ENCODE measurements around the gene NHLH1. TPM values are rescaled to one million over a fixed set of nuclear protein-coding genes. Genes with fewer than 3 reads are reported as not detected.
A peak's percentile ranks its signal among the peaks of the same experiment; 100 is the strongest.

The NHLH1 gene
- total RNA-seq, 5 donors from 2014 or later (not counting 1 experiment from before 2014, with no cell fraction given): 0.16 to 0.38 (median 0.38) TPM; not detected in 2

DNA sequence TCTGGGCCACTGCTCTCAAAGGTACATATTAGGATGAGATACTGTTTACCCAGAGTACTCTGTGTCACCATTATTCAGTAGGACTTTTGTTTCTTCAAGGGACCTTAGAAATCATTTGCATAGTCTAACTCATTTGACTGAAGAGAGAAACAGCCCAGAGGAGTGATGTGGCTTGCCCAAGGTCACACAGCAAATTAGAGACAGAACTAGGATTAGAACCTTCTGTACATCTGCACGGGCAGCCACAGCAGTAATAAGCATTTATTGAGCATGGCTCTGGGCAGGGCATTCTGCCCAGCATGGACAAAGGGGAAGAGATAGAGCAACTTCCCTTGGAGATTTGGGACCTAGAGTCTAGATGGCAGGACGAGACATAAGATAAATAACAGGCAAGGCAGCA lies 5.7 kb upstream of the NHLH1 start:
- Histone ChIP-seq H3K27me3 (replicated peaks in 1 of 2; ENCODE audit: control insufficient read depth in 2 of 2, extremely low read depth in 1 of 2, insufficient read depth in 2 of 2, low read length in 1 of 2) (no peaks in the 10 kb centered on the region), H3K9me3 (no peaks in the 10 kb centered on the region), H3K27ac (ENCODE audit: low read length) (no peak overlapping the region), H3K4me3 (ENCODE audit: control insufficient read depth in 1 of 2, extremely low read depth in 1 of 2, low read length in 1 of 2) (no peak overlapping the region), H3K36me3 (ENCODE audit: control insufficient read depth in 2 of 2, extremely low read depth in 1 of 2, insufficient read depth in 1 of 2, low read length in 1 of 2) (peaks cover 5 to 40% of the 10 kb centered on the region in 2 donors), H3K4me1 (ENCODE audit: control insufficient read depth in 1 of 2, extremely low read depth in 1 of 2, insufficient read depth in 2 of 2, low read length in 2 of 2) (no peaks in the 10 kb centered on the region)
- Mint-ChIP-seq H3K4me1 (peaks cover 0 to 6% (median 3%) of the 10 kb centered on the region in 3 donors), H3K9me3 (no peaks in the 10 kb centered on the region), H3K4me3 (no peak overlapping the region), H3K27ac (no peak overlapping the region), H3K36me3 (peaks cover 36% of the 10 kb centered on the region), H3K27me3 (no peaks in the 10 kb centered on the region)
- ChIA-PET POLR2A (no interaction called here), CTCF (interaction anchor here in 1 of 2 donors (1.0 kb wide), 1 partner anchor 16 kb away, joined by 3 read pairs; no protein-coding TSS in a partner anchor)
- 100% methylated on average over 1 of the region's 2 CpGs for WGBS (ENCODE audit: insufficient coverage)
- ATAC-seq (replicated peaks in 1 of 4) (no peak), DNase-seq (no peak)

GRCh38 chr1:160361814-160362167 lies 5.1 kb upstream of the NHLH1 start:
- no peak overlapping the region for H3K4me3 ChIP-seq (ENCODE audit: control insufficient read depth in 1 of 2, extremely low read depth in 1 of 2, low read length in 1 of 2)
- CTCF ChIA-PET: no interaction called here
- POLR2A ChIA-PET: no interaction called here
- H3K4me3 Mint-ChIP-seq: no peak overlapping the region
- H3K9me3 ChIP-seq: no peaks in the 10 kb centered on the region
- H3K36me3 Mint-ChIP-seq: peaks cover 30% of the 10 kb centered on the region
- peaks cover 4 to 34% of the 10 kb centered on the region in 2 donors for H3K36me3 ChIP-seq (ENCODE audit: control insufficient read depth in 2 of 2, extremely low read depth in 1 of 2, insufficient read depth in 1 of 2, low read length in 1 of 2)
- 100% methylated on average over 2 of the region's 4 CpGs for WGBS (ENCODE audit: insufficient coverage)
- H3K27me3 Mint-ChIP-seq: no peaks in the 10 kb centered on the region
- H3K27ac ChIP-seq (ENCODE audit: low read length): no peak overlapping the region
- H3K27ac Mint-ChIP-seq: no peak overlapping the region
- no peaks in the 10 kb centered on the region for H3K27me3 ChIP-seq (replicated peaks in 1 of 2; ENCODE audit: control insufficient read depth in 2 of 2, extremely low read depth in 1 of 2, insufficient read depth in 2 of 2, low read length in 1 of 2)
- ATAC-seq (replicated peaks in 1 of 4) (no peak), DNase-seq (no peak)
- H3K9me3 Mint-ChIP-seq: no peaks in the 10 kb centered on the region
- H3K4me1 Mint-ChIP-seq: peaks cover 0 to 6% (median 3%) of the 10 kb centered on the region in 3 donors
- H3K4me1 ChIP-seq (ENCODE audit: control insufficient read depth in 1 of 2, extremely low read depth in 1 of 2, insufficient read depth in 2 of 2, low read length in 2 of 2): no peaks in the 10 kb centered on the region

DNA sequence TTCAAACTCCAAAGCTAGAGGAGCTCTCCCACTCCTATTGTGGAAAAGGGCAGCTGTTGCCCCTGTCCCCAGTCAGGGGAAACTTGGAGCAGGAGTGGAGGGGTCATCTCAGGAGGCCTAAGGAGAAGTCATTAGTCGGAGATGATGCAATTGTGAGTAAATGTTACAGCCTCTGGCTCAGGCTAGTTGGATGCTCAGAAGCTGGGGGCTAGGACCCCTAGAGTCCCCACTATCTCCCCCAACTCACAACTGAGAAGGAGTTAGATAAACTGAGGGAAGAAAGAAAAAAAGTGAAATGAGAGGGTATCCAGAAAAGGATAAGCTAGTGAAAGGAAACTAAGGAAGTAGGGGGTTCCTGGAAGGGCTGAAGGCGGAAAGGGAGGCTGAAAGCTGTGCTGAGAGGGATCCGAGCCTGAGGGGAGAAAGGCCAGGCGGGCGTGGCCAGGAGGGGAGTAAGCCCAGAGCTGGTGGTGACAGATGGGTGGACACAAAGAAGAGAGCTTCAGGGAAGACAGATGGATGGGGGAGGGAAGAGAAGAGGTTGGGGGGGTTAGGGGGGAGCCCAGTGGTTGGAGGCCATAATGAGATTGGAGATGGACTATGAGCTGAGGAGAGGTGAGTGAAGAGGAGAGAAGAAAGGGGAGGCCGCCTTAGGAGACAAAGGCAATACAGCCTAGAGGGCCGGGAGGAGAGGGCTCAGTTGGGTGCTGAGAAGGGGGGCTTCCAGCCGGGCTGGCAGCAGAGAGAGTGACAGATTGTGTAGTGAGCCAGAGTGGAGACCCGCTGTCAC lies 4.5 kb upstream of the NHLH1 start:
- no peaks in the 10 kb centered on the region for H3K9me3 ChIP-seq
- no peak overlapping the region for H3K27ac ChIP-seq (ENCODE audit: low read length)
- ATAC-seq (replicated peaks in 1 of 4) (no peak), DNase-seq (no peak)
- Mint-ChIP-seq H3K27me3 (no peaks in the 10 kb centered on the region), H3K36me3 (peaks cover 25% of the 10 kb centered on the region), H3K27ac (no peak overlapping the region), H3K4me1 (peaks cover 0 to 6% (median 3%) of the 10 kb centered on the region in 3 donors), H3K9me3 (no peaks in the 10 kb centered on the region), H3K4me3 (no peak overlapping the region)
- WGBS (ENCODE audit: insufficient coverage): 94% methylated on average over 8 of the region's 9 CpGs
- H3K4me3 ChIP-seq (ENCODE audit: control insufficient read depth in 1 of 2, extremely low read depth in 1 of 2, low read length in 1 of 2): no peak overlapping the region
- H3K27me3 ChIP-seq (replicated peaks in 1 of 2; ENCODE audit: control insufficient read depth in 2 of 2, extremely low read depth in 1 of 2, insufficient read depth in 2 of 2, low read length in 1 of 2): no peaks in the 10 kb centered on the region
- H3K4me1 ChIP-seq (ENCODE audit: control insufficient read depth in 1 of 2, extremely low read depth in 1 of 2, insufficient read depth in 2 of 2, low read length in 2 of 2): no peaks in the 10 kb centered on the region
- POLR2A ChIA-PET: no interaction called here
- peaks cover 4 to 29% of the 10 kb centered on the region in 2 donors for H3K36me3 ChIP-seq (ENCODE audit: control insufficient read depth in 2 of 2, extremely low read depth in 1 of 2, insufficient read depth in 1 of 2, low read length in 1 of 2)
- CTCF ChIA-PET: no interaction called here

DNA sequence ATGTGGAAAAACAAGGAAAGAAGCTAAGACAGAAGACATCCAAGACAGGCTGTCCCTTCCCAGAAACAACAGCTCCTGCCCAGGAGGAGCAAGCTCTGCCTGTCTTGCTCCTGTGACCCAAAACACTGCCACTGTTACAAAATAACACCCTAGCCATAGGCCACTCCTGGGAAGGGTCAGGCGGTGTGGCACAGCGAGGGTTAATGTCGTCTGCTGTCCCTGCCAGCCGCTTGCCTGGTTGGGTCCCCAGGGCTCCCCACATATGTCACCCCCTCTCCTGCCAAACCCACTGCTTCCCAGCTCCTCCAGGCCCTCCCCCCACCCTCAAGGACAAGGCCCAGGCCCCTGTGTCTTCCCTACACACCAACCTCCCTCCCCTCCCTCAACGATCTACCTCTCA lies 3.9 kb upstream of the NHLH1 start:
- peaks cover 20% of the 10 kb centered on the region for H3K36me3 Mint-ChIP-seq
- no peaks in the 10 kb centered on the region for H3K4me1 ChIP-seq (ENCODE audit: control insufficient read depth in 1 of 2, extremely low read depth in 1 of 2, insufficient read depth in 2 of 2, low read length in 2 of 2)
- no peak overlapping the region for H3K4me3 ChIP-seq (ENCODE audit: control insufficient read depth in 1 of 2, extremely low read depth in 1 of 2, low read length in 1 of 2)
- DNase-seq (no peak), ATAC-seq (replicated peaks in 1 of 4) (no peak)
- H3K9me3 ChIP-seq: no peaks in the 10 kb centered on the region
- H3K4me1 Mint-ChIP-seq: peaks cover 0 to 6% (median 3%) of the 10 kb centered on the region in 3 donors
- peak overlapping the region in 1 of 2 donors; percentile 30 for H3K27ac Mint-ChIP-seq
- no peaks in the 10 kb centered on the region for H3K9me3 Mint-ChIP-seq
- POLR2A ChIA-PET: no interaction called here
- CTCF ChIA-PET: interaction anchor here in 1 of 2 donors (0.5 to 1.0 kb wide), 2 partner anchors 81 to 1461 kb away, joined by 5 read pairs; no protein-coding TSS in a partner anchor
- 83% methylated on average over 4 of the region's 5 CpGs for WGBS (ENCODE audit: insufficient coverage)
- peaks cover 4 to 23% of the 10 kb centered on the region in 2 donors for H3K36me3 ChIP-seq (ENCODE audit: control insufficient read depth in 2 of 2, extremely low read depth in 1 of 2, insufficient read depth in 1 of 2, low read length in 1 of 2)
- no peak overlapping the region for H3K4me3 Mint-ChIP-seq
- no peaks in the 10 kb centered on the region for H3K27me3 ChIP-seq (replicated peaks in 1 of 2; ENCODE audit: control insufficient read depth in 2 of 2, extremely low read depth in 1 of 2, insufficient read depth in 2 of 2, low read length in 1 of 2)
- H3K27ac ChIP-seq (ENCODE audit: low read length): no peak overlapping the region
- no peaks in the 10 kb centered on the region for H3K27me3 Mint-ChIP-seq

- H3K36me3 Mint-ChIP-seq: peaks cover 13% of the 10 kb centered on the region
- Histone ChIP-seq H3K4me1 (ENCODE audit: control insufficient read depth in 1 of 2, extremely low read depth in 1 of 2, insufficient read depth in 2 of 2, low read length in 2 of 2) (no peaks in the 10 kb centered on the region), H3K36me3 (ENCODE audit: control insufficient read depth in 2 of 2, extremely low read depth in 1 of 2, insufficient read depth in 1 of 2, low read length in 1 of 2) (peaks cover 4 to 15% of the 10 kb centered on the region in 2 donors), H3K27me3 (replicated peaks in 1 of 2; ENCODE audit: control insufficient read depth in 2 of 2, extremely low read depth in 1 of 2, insufficient read depth in 2 of 2, low read length in 1 of 2) (no peaks in the 10 kb centered on the region), H3K9me3 (no peaks in the 10 kb centered on the region), H3K27ac (ENCODE audit: low read length) (no peak overlapping the region), H3K4me3 (ENCODE audit: control insufficient read depth in 1 of 2, extremely low read depth in 1 of 2, low read length in 1 of 2) (no peak overlapping the region)
- H3K4me1 Mint-ChIP-seq: peaks cover 0 to 6% (median 3%) of the 10 kb centered on the region in 3 donors
- no peak overlapping the region for H3K4me3 Mint-ChIP-seq
- peak overlapping the region; percentile 45 to 58 for H3K27ac Mint-ChIP-seq
- no peaks in the 10 kb centered on the region for H3K9me3 Mint-ChIP-seq
- no peaks in the 10 kb centered on the region for H3K27me3 Mint-ChIP-seq
- ChIA-PET POLR2A (no interaction called here), CTCF (interaction anchor here in 1 of 2 donors (1.0 kb wide), 1 partner anchor 80 kb away, joined by 5 read pairs; no protein-coding TSS in a partner anchor)
- no peak for DNase-seq
- WGBS (ENCODE audit: insufficient coverage): 70% methylated on average over 4 of the region's 12 CpGs
- ATAC-seq (replicated peaks in 1 of 4): no peak
Measured at GRCh38 chr1:160363951-160364735, 2.7 kb upstream of the NHLH1 start.

GRCh38 chr1:160365325-160365724 lies 1.5 kb upstream of the NHLH1 start:
- Mint-ChIP-seq H3K27me3 (no peaks in the 10 kb centered on the region), H3K27ac (no peak overlapping the region), H3K9me3 (no peaks in the 10 kb centered on the region), H3K4me1 (peaks cover 0 to 6% (median 3%) of the 10 kb centered on the region in 3 donors), H3K36me3 (peaks cover 8% of the 10 kb centered on the region), H3K4me3 (no peak overlapping the region)
- Histone ChIP-seq H3K4me1 (ENCODE audit: control insufficient read depth in 1 of 2, extremely low read depth in 1 of 2, insufficient read depth in 2 of 2, low read length in 2 of 2) (no peaks in the 10 kb centered on the region), H3K36me3 (ENCODE audit: control insufficient read depth in 2 of 2, extremely low read depth in 1 of 2, insufficient read depth in 1 of 2, low read length in 1 of 2) (peaks cover 3 to 9% of the 10 kb centered on the region in 2 donors), H3K27ac (ENCODE audit: low read length) (no peak overlapping the region), H3K4me3 (ENCODE audit: control insufficient read depth in 1 of 2, extremely low read depth in 1 of 2, low read length in 1 of 2) (no peak overlapping the region), H3K27me3 (replicated peaks in 1 of 2; ENCODE audit: control insufficient read depth in 2 of 2, extremely low read depth in 1 of 2, insufficient read depth in 2 of 2, low read length in 1 of 2) (no peaks in the 10 kb centered on the region), H3K9me3 (no peaks in the 10 kb centered on the region)
- ChIA-PET CTCF (no interaction called here), POLR2A (no interaction called here)
- no peak for DNase-seq
- ATAC-seq (replicated peaks in 1 of 4): no peak
- WGBS (ENCODE audit: insufficient coverage): no CpG with 5 or more reads among the region's 1 CpG
